NOMO-1 treated with dmso at 0.1 percent for 144 hours (cell line): ENCODE results near the gene MAST4.

Source experiments
- DNase-seq: peaks from one replicate; lab custom pipeline; 2025; ENCODE audit not compliant: unreplicated experiment; lab: John Stamatoyannopoulos, UW

MAST4 gene

GRCh38 chr5:66985417-66985816 lies 389.2 kb downstream of the MAST4 start:
- DNase-seq = no peak

GRCh38 chr5:66986009-66986408 lies 389.8 kb downstream of the MAST4 start:
- no peak for DNase-seq

- no peak for DNase-seq
Measured at GRCh38 chr5:66986534-66986933, 390.3 kb downstream of the MAST4 start.

- DNase-seq = no peak
Measured at GRCh38 chr5:66987126-66987525, 390.9 kb downstream of the MAST4 start.

- DNase-seq = no peak
Measured at GRCh38 chr5:66987540-66987939, 391.3 kb downstream of the MAST4 start.

- DNase-seq = no peak
Measured at GRCh38 chr5:66987949-66988838, 392.0 kb downstream of the MAST4 start.

- DNase-seq = no peak
Measured at GRCh38 chr5:66989286-66989685, 393.1 kb downstream of the MAST4 start.

GRCh38 chr5:66989781-66990180 lies 393.6 kb downstream of the MAST4 start:
- DNase-seq = no peak

GRCh38 chr5:66991746-66992145 lies 395.6 kb downstream of the MAST4 start:
- no peak for DNase-seq

- DNase-seq = peak; percentile 76
Measured at GRCh38 chr5:66992547-66992946, 396.4 kb downstream of the MAST4 start.

- DNase-seq = no peak
Measured at GRCh38 chr5:66993448-66993847, 397.3 kb downstream of the MAST4 start.

GRCh38 chr5:66993882-66994281 lies 397.7 kb downstream of the MAST4 start:
- no peak for DNase-seq

- DNase-seq = no peak
Measured at GRCh38 chr5:66994790-66995189, 398.6 kb downstream of the MAST4 start.

- no peak for DNase-seq
Measured at GRCh38 chr5:67000794-67001475, 404.7 kb downstream of the MAST4 start.

- DNase-seq = no peak
Measured at GRCh38 chr5:67002832-67003684, 406.9 kb downstream of the MAST4 start.

- DNase-seq = no peak
Measured at GRCh38 chr5:67003685-67003934, 407.4 kb downstream of the MAST4 start.

- DNase-seq = peak; percentile 43
Measured at GRCh38 chr5:67003935-67004729, 407.9 kb downstream of the MAST4 start.

GRCh38 chr5:67004730-67005350 lies 408.6 kb downstream of the MAST4 start:
- no peak for DNase-seq

- no peak for DNase-seq
Measured at GRCh38 chr5:67005737-67006499, 409.7 kb downstream of the MAST4 start.

- no peak for DNase-seq
Measured at GRCh38 chr5:67006500-67006848, 410.3 kb downstream of the MAST4 start.
